HT-29 (cell line): ENCODE results near the gene WNT1. TPM values are rescaled to one million over a fixed set of nuclear protein-coding genes. Genes with fewer than 3 reads are reported as not detected.

Experiments
- DNase-seq: peaks from one replicate; pipeline ENCODE4 v3.0.0-alpha.2; 2015; ENCODE audit warnings: low spot score
- total RNA-seq: library from RNA; depleted of rRNA; stranded (reverse); fragments of >200 nt; shearing (Covaris generic); gene quantifications from 2 replicates; pipeline ENCODE4 v1.2.3, GENCODE V29; 2014

The WNT1 gene
- total RNA-seq, 1 experiment from 2014 or later = not detected

GRCh38 chr12:48961331-48961730 is 16.8 kb upstream of the WNT1 start:
- DNase-seq = no peak

GRCh38 chr12:48961801-48962200 is 16.3 kb upstream of the WNT1 start:
- no peak for DNase-seq

DNA sequence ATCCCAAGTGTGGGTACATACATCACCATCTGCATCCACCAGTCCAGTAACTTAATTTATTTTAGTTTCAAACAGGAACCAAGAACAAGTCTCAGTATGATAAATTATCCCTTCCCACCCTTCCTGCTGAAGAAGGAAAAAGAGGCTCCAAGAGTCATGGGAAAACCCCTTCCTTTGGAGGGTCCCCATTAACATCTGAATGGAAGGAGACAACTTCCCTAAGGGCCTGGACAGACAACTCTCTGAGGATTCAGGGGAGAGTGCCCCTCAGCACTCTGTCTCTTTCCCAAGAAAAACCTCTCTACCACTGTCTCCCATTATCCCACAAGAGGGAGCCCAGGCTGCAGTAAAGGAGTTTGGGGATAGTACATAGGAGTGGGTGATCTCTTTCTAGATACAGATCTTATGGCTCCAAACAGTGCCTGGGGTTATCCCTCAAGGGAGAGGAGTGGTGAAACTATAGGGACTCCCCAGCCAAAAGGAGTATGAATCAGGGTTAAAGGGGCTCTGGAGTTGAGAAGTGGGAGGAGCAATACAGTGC is 12.8 kb upstream of the WNT1 start:
- peak; percentile 30 for DNase-seq

GRCh38 chr12:48966177-48966895 is 11.8 kb upstream of the WNT1 start:
- no peak for DNase-seq

- DNase-seq = no peak
These were observed 10.1 kb upstream of the WNT1 start for GRCh38 chr12:48967991-48968390.

- no peak for DNase-seq
These were observed 9.7 kb upstream of the WNT1 start for GRCh38 chr12:48968467-48968866.

GRCh38 chr12:48969160-48969771 is 8.9 kb upstream of the WNT1 start:
- DNase-seq = no peak

DNA sequence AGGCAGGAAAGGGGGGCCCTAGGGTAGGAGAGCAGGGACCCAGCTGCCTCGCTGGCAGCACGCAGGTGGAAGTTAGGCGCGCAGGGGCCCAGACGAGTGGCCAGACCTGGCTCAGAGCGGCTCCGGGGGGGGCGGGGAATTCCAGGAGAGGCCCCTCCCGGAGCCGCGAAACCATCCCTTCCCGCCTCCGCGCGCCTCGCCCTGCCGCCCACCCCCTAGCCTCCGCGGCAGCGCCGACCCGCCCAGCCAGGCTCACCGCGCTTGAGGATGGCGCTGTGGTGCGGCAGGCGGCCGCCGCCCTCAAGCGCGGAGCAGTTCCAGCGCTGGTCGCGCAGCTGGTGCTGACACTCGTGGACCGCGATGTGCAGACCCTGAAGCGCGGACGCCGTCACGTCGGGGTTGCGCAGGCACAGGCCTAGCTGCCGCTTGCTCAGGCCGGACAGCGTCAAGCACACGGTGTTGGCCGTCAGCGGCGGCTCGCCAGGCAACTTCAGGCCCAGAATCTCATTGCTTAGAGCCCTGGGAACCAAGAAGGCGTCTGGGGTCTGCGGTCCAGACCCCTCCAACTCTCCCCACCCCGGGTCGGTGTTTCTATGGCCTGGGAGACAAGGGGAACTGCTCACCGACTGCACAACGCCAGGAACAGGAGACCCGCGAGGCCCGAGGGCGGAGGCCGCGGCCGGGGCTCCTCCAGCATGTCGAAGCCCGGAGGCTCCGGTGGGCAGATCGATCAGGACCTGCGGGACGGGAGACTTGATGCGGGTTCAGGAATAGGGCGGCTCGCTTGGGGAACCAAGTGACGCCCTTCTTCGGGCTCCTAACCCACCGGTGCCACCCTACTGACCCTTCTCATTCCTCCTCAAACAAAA is 8.1 kb upstream of the WNT1 start:
- no peak for DNase-seq

GRCh38 chr12:48970702-48971334 is 7.3 kb upstream of the WNT1 start:
- no peak for DNase-seq

DNA sequence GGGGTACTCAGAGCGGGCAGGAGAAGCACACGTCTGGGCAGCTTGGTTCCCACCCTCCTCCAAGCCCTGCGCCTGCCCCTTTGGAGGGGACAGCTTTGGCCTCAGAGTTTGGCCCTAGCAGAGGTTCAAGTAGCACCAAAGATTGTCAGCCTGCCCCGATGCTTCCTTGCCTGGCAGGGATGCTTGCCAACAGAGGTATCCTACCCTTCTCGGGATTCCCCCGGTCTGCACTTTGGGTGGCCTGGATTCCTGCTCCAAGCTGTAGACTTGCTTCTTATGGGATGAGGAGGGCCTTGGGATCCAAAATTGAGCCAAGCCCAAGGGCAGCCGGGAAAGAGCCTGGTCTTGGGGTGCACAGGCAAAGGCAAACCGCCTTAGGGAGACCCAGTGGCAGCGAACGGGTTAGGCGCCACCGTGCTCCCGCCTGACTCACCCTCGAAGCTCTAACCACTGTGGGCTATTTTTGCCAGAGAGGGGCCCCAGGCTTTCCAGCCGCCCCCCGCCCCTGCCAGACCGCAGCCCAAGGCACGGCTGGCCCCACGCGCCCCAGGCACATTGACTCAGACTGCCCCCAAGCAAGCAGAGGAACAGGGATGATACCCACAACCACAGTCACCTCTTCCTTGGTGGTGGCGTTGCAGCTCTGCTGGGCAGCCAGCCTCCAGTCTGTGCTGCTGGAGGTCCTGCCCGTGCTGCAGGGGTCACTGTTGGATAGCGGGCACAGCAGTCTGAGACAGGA is 5.7 kb upstream of the WNT1 start:
- DNase-seq = no peak

DNA sequence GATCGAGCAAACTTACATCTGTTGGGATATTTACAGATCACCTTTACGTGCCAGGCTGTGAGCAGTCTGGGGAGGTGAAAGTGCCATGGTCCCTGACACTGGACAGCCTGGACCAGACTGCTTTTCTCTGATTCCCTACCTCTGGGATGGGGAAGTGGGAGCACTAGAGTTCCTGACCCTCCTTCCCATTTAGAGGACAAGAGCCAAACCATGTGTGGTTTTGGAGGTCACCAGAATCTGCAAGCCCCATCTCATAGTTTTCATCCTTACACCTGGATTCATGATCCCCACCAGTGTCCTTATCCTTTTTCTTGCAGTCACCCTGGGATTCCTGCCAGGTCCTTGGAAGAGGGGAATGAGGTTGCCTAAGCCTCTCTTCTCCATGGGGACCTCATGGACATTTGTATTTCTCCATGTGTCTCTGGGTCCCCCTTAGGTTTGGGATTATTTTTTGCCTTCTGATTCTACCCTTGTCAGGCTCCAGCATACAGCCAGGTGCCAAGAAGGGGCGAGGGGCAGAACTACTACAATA is 5.1 kb upstream of the WNT1 start:
- no peak for DNase-seq

GRCh38 chr12:48973531-48973930 is 4.6 kb upstream of the WNT1 start:
- DNase-seq = no peak

- DNase-seq = no peak
These were observed 4.0 kb upstream of the WNT1 start for GRCh38 chr12:48973941-48974673.

- DNase-seq = peak; percentile 54
These were observed 536 bp upstream of the WNT1 start for GRCh38 chr12:48977290-48978281.

- DNase-seq = no peak
These were observed 849 bp downstream of the WNT1 start for GRCh38 chr12:48978741-48979601.

GRCh38 chr12:48979602-48980388 is 1.7 kb downstream of the WNT1 start:
- DNase-seq = no peak

- DNase-seq = no peak
These were observed 2.3 kb downstream of the WNT1 start for GRCh38 chr12:48980389-48980952.
